ENCODE measurements around the gene CACNG8. TPM values are rescaled to one million over a fixed set of nuclear protein-coding genes. Genes with fewer than 3 reads are reported as not detected.

The CACNG8 gene
- polyA plus RNA-seq, 3 donors: 0.05 TPM; not detected in 2

GRCh38 chr19:54021932-54022331 lies 59.2 kb downstream of the CACNG8 start:
- 95% methylated on average over 11 of the region's 13 CpGs for WGBS (ENCODE audit: insufficient coverage)
- Histone ChIP-seq H4K20me1 (ENCODE audit: insufficient read depth, low read length) (no peaks in the 10 kb centered on the region), H3K36me3 (replicated peaks in 1 of 2; ENCODE audit: control insufficient read depth in 1 of 2, insufficient read depth in 2 of 2, low read length in 2 of 2) (no peaks in the 10 kb centered on the region), H3K27me3 (ENCODE audit: control insufficient read depth in 2 of 2, insufficient read depth in 2 of 2, low read length in 2 of 2) (no peaks in the 10 kb centered on the region), H3K4me3 (replicated peaks in 1 of 3; ENCODE audit: low read depth in 2 of 3, low read length in 3 of 3) (no peak overlapping the region), H3K79me2 (ENCODE audit: insufficient read depth, low read length) (no peaks in the 10 kb centered on the region), H3K27ac (ENCODE audit: low read depth in 1 of 2, low read length in 2 of 2) (peak overlapping the region; percentile 93 to 95), H3K9ac (ENCODE audit: insufficient read depth, low read length, poor library complexity, severe bottlenecking) (no peak overlapping the region), H3K4me2 (replicated peaks; ENCODE audit: extremely low read depth, low read length, poor library complexity, severe bottlenecking) (no peak overlapping the region), H3K9me3 (replicated peaks in 1 of 2; ENCODE audit: control insufficient read depth in 1 of 2, insufficient read depth in 1 of 2, low read length in 2 of 2) (peaks cover 0 to 4% of the 10 kb centered on the region in 2 donors), H3K4me1 (ENCODE audit: control insufficient read depth in 1 of 2, insufficient read depth in 2 of 2, low read length in 2 of 2) (peaks cover 78 to 79% of the 10 kb centered on the region in 2 donors), H2AFZ (ENCODE audit: insufficient read depth, low read depth, low read length, poor library complexity, severe bottlenecking) (no peak overlapping the region)
- Mint-ChIP-seq H3K27me3 (ENCODE audit: low read depth in 3 of 3) (peaks cover 4 to 7% (median 4%) of the 10 kb centered on the region in 3 donors), H3K4me1 (peaks cover 79% of the 10 kb centered on the region), H3K27ac (peak overlapping the region; percentile 95 to 100 (median 99)), H3K36me3 (peaks cover 0 to 3% of the 10 kb centered on the region in 2 donors), H3K9me3 (peaks cover 0 to 11% (median 6%) of the 10 kb centered on the region in 7 donors), H3K4me3 (no peak overlapping the region)
- intact Hi-C loops (cut with micrococcal nuclease): loop anchor here (5.0 to 10.0 kb wide), 5 partner anchors 40 to 200 kb away; partner anchors contain the start of gene NLRP12 (in 2 of the 2)
- no peak for TF ChIP-seq CTCF (IDR thresholded peaks at IDR 0.05)
- DNase-seq: no peak

- Histone ChIP-seq H3K27ac (ENCODE audit: low read depth in 1 of 2, low read length in 2 of 2) (peak overlapping the region; percentile 86 to 95), H3K4me3 (replicated peaks in 1 of 3; ENCODE audit: low read depth in 2 of 3, low read length in 3 of 3) (peak overlapping the region in 2 of 3 experiments; percentile 41 to 72), H3K9ac (ENCODE audit: insufficient read depth, low read length, poor library complexity, severe bottlenecking) (peak overlapping the region; percentile 67), H3K36me3 (replicated peaks in 1 of 2; ENCODE audit: control insufficient read depth in 1 of 2, insufficient read depth in 2 of 2, low read length in 2 of 2) (no peaks in the 10 kb centered on the region), H4K20me1 (ENCODE audit: insufficient read depth, low read length) (no peaks in the 10 kb centered on the region), H3K4me1 (ENCODE audit: control insufficient read depth in 1 of 2, insufficient read depth in 2 of 2, low read length in 2 of 2) (peaks cover 66% of the 10 kb centered on the region in 2 donors), H3K27me3 (ENCODE audit: control insufficient read depth in 2 of 2, insufficient read depth in 2 of 2, low read length in 2 of 2) (no peaks in the 10 kb centered on the region), H2AFZ (ENCODE audit: insufficient read depth, low read depth, low read length, poor library complexity, severe bottlenecking) (no peak overlapping the region), H3K9me3 (replicated peaks in 1 of 2; ENCODE audit: control insufficient read depth in 1 of 2, insufficient read depth in 1 of 2, low read length in 2 of 2) (no peaks in the 10 kb centered on the region), H3K4me2 (replicated peaks; ENCODE audit: extremely low read depth, low read length, poor library complexity, severe bottlenecking) (peak overlapping the region; percentile 84), H3K79me2 (ENCODE audit: insufficient read depth, low read length) (no peaks in the 10 kb centered on the region)
- intact Hi-C loops (cut with micrococcal nuclease): loop anchor here (5.0 to 10.0 kb wide), 5 partner anchors 41 to 201 kb away; partner anchors contain the start of gene NLRP12 (in 2 of the 2)
- Mint-ChIP-seq H3K27ac (peak overlapping the region; percentile 93 to 100 (median 99)), H3K27me3 (ENCODE audit: low read depth in 3 of 3) (peaks cover 4 to 8% (median 4%) of the 10 kb centered on the region in 3 donors), H3K36me3 (peaks cover 0 to 3% of the 10 kb centered on the region in 2 donors), H3K9me3 (peaks cover 0 to 6% (median 0%) of the 10 kb centered on the region in 7 donors), H3K4me1 (peaks cover 67% of the 10 kb centered on the region), H3K4me3 (no peak overlapping the region)
- DNase-seq: peak in 1 of 3 donors; percentile 41
- no peak for TF ChIP-seq CTCF (IDR thresholded peaks at IDR 0.05)
- no CpG with 5 or more reads among the region's 3 CpGs for WGBS (ENCODE audit: insufficient coverage)
Measured at GRCh38 chr19:54023191-54023590, 60.5 kb downstream of the CACNG8 start.

Data from CD14-positive monocyte (primary cell).